Thyroid gland (tissue), 4 donors: Measurements from ENCODE around the gene HS3ST2. TPM values are rescaled to one million over a fixed set of nuclear protein-coding genes. Genes with fewer than 3 reads are reported as not detected.

Experiments
- DNase-seq, 2 donors: peaks; one replicate each; pipeline ENCODE4 v3.0.0-alpha.2; 2019
- H3K27ac ChIP-seq, 3 donors: fragments of 200-600 bp; sonication (generic); 1 replicate in 2 of 3; 2 replicates in 1 of 3; pipeline ENCODE4 v1.5.1; 2016 to 2019; ENCODE audit warnings: mild to moderate bottlenecking in 1 of 3, moderate library complexity in 1 of 3
- H3K27me3 ChIP-seq: fragments of 200-600 bp; sonication (generic); one replicate; pipeline ENCODE4 v1.5.1; 2019
- H3K36me3 ChIP-seq, 2 donors: fragments of 200-600 bp; sonication (generic); one replicate each; pipeline ENCODE4 v1.5.1; 2016 to 2019
- H3K4me1 ChIP-seq, 2 donors: fragments of 200-600 bp; sonication (generic); one replicate each; pipeline ENCODE4 v1.5.1; 2017 to 2019
- H3K4me3 ChIP-seq, 3 donors: fragments of 200-600 bp; sonication (generic); replicated peaks in 1 of 3; 1 replicate in 2 of 3; 2 replicates in 1 of 3; pipeline ENCODE4 v1.5.1; 2016; ENCODE audit warnings: mild to moderate bottlenecking in 1 of 3
- H3K9me3 ChIP-seq: fragments of 200-600 bp; sonication (generic); one replicate; pipeline ENCODE4 v1.5.1; 2017
- POLR2A ChIP-seq, 2 donors: fragments of 450-650 bp; IDR thresholded peaks; one replicate each; pipeline ENCODE4 v1.6.1; 2017; ENCODE audit warnings: antibody characterized with exemption in 2 of 2, mild to moderate bottlenecking in 2 of 2, moderate library complexity in 1 of 2
- WGBS, 2 donors: methylation state at CpG; one replicate each; pipeline ENCODE4 v1.1.5; 2017; 5-methylcytosine and 5-hydroxymethylcytosine counted together
- intact Hi-C: fragments of 100-400 bp; cut with DNase I; formaldehyde crosslinking; loops from one replicate; pipeline ENCODE4 v1.15.1; 2023
- total RNA-seq, 4 donors: library from RNA; depleted of rRNA; stranded (reverse); fragments of >200 nt; gene quantifications; one replicate each; pipeline ENCODE4 v1.2.3, GENCODE V29; 2016
- TF ChIP-seq, protein P1 (sequence below), 6 experiments: fragments of 200-600 bp in 3 of 6; fragments of 450-650 bp in 3 of 6; sonication (generic) in 3 of 6; IDR thresholded peaks; one replicate each; pipeline ENCODE4 v1.5.1; 2016 to 2019; ENCODE audit warnings: antibody characterized with exemption in 6 of 6, mild to moderate bottlenecking in 2 of 6, inconsistent platforms in 1 of 6, moderate library complexity in 1 of 6

Gene HS3ST2
- total RNA-seq, 4 donors from 2014 or later, result 0.88 to 7.0 (median 3.7) TPM

DNA sequence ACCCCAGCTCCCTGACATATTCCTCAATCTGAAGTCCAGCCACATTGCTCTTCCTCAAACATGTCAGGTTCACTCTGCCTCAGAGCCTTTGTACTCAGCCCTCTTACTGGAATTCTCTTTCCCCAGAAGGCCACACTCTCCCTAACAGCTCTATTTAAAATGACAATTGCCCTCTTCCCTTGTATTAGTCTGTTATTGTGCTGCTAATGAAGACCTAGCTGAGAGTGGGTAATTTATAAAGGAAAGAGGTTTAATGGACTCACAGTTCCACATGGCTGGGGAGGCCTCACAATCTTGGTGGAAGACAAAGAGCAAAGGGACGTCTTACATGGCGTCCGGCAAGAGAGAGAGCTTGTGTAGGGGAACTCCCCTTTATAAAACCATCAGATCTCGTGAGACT lies 46.0 kb downstream of the HS3ST2 start:
- no peak for TF ChIP-seq POLR2A (IDR thresholded peaks at IDR 0.05)
- TF ChIP-seq, protein P1, sequence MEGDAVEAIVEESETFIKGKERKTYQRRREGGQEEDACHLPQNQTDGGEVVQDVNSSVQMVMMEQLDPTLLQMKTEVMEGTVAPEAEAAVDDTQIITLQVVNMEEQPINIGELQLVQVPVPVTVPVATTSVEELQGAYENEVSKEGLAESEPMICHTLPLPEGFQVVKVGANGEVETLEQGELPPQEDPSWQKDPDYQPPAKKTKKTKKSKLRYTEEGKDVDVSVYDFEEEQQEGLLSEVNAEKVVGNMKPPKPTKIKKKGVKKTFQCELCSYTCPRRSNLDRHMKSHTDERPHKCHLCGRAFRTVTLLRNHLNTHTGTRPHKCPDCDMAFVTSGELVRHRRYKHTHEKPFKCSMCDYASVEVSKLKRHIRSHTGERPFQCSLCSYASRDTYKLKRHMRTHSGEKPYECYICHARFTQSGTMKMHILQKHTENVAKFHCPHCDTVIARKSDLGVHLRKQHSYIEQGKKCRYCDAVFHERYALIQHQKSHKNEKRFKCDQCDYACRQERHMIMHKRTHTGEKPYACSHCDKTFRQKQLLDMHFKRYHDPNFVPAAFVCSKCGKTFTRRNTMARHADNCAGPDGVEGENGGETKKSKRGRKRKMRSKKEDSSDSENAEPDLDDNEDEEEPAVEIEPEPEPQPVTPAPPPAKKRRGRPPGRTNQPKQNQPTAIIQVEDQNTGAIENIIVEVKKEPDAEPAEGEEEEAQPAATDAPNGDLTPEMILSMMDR (IDR thresholded peaks at IDR 0.05), result no peak
- H3K27ac ChIP-seq, result no peak overlapping the region
- intact Hi-C loops, result no loop called here
- no peaks in the 10 kb centered on the region for H3K4me1 ChIP-seq
- H3K4me3 ChIP-seq, result no peak overlapping the region
- no peak for DNase-seq
- H3K36me3 ChIP-seq, result no peaks in the 10 kb centered on the region
- 73 to 79% methylated on average over 4 of the region's 4 CpGs for WGBS, 2 donors
- no peaks in the 10 kb centered on the region for H3K9me3 ChIP-seq
- no peaks in the 10 kb centered on the region for H3K27me3 ChIP-seq

- no peaks in the 10 kb centered on the region for H3K4me1 ChIP-seq
- H3K27ac ChIP-seq, result no peak overlapping the region
- no peaks in the 10 kb centered on the region for H3K27me3 ChIP-seq
- 79 to 89% methylated on average over 3 of the region's 3 CpGs for WGBS, 2 donors
- intact Hi-C loops, result no loop called here
- H3K4me3 ChIP-seq, result no peak overlapping the region
- H3K9me3 ChIP-seq, result no peaks in the 10 kb centered on the region
- no peaks in the 10 kb centered on the region for H3K36me3 ChIP-seq
- TF ChIP-seq, protein P1 (IDR thresholded peaks at IDR 0.05), result no peak
- no peak for TF ChIP-seq POLR2A (IDR thresholded peaks at IDR 0.05)
- no peak for DNase-seq
Measured at GRCh38 chr16:22861580-22861979, 47.6 kb downstream of the HS3ST2 start.

DNA sequence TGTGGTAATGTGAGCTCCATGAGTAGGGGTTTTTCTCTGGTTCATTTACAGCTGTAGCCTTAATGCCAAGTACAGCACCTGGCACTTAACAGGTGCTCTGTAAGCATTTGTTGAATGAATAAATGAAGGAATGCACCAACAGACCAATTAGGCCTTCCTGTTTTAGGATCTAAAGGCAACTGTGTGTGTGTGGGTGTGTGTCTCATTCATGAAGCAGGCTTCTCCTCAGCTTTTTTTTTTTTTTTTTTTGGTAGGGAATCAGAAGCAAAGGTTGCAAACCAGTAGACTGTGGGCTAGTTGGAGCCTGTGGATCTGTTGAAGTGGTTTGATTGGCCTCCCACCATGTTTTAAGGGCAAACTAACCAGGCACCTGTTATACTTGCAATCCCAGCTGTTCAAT lies 48.1 kb downstream of the HS3ST2 start:
- no peaks in the 10 kb centered on the region for H3K9me3 ChIP-seq
- H3K27ac ChIP-seq, result no peak overlapping the region
- H3K4me3 ChIP-seq, result no peak overlapping the region
- no peak for DNase-seq
- H3K4me1 ChIP-seq, result no peaks in the 10 kb centered on the region
- intact Hi-C loops, result no loop called here
- no peaks in the 10 kb centered on the region for H3K27me3 ChIP-seq
- H3K36me3 ChIP-seq, result no peaks in the 10 kb centered on the region
- TF ChIP-seq POLR2A (IDR thresholded peaks at IDR 0.05), result no peak
- TF ChIP-seq, protein P1 (IDR thresholded peaks at IDR 0.05), result no peak

DNA sequence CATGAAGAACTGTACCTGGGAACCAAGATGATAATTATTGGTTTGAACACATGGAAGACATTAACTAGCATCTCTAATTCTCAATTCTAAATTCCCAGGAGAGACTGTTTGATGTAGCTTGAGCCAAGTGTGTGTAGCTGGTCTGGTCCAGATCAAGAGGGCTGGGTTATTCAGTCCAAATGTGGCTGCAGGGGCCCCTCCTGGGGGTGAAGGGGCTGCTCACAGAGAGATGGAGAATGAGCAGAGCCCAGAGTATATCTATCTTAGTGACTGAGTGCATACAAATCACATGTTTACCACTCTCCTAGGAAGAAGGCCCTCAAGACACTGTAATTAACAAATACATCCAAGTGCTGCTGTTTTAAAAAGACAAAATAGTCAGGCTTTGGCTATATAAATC lies 50.4 kb downstream of the HS3ST2 start:
- intact Hi-C loops, result no loop called here
- Histone ChIP-seq H3K36me3 (no peaks in the 10 kb centered on the region), H3K9me3 (no peaks in the 10 kb centered on the region), H3K27me3 (no peaks in the 10 kb centered on the region), H3K4me1 (no peaks in the 10 kb centered on the region), H3K27ac (no peak overlapping the region), H3K4me3 (no peak overlapping the region)
- no peak for DNase-seq
- TF ChIP-seq, protein P1 (IDR thresholded peaks at IDR 0.05), result no peak

DNA sequence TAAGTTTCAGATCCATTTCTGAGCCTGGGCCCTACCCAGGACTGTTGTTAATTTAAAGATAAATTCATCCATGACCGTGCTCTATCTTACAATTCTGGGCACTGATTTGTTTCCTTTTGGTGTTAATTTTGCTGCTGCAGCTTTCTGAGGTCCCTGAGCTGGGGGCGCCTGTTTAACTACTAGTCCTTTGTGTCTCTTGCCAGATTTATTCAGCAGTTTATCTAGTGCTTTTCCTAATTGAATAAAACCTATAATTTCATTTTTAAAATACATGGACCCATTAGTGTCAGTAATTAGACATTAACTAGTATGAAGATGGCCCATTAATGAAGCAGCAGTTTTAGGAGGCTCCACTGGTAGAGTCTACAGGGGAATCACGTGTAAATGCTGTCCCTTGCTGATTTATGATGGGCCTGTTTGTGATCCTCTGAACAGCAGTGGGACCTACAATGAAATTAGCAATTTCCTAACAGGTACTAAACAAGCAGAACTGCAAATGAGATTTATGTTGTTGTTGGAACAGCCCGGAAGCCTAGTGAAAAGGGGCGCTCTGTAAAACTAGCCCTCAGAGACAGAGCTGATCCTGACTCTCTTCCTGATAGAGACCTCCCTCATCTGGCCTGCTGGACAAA lies 54.7 kb downstream of the HS3ST2 start:
- Histone ChIP-seq H3K4me3 (no peak overlapping the region), H3K36me3 (no peaks in the 10 kb centered on the region), H3K9me3 (no peaks in the 10 kb centered on the region), H3K4me1 (no peaks in the 10 kb centered on the region), H3K27me3 (no peaks in the 10 kb centered on the region), H3K27ac (no peak overlapping the region)
- intact Hi-C loops, result no loop called here
- no peak for DNase-seq
- no peak for TF ChIP-seq POLR2A (IDR thresholded peaks at IDR 0.05)
- TF ChIP-seq, protein P1 (IDR thresholded peaks at IDR 0.05), result no peak
- 78 to 80% methylated on average over 5 of the region's 5 CpGs for WGBS, 2 donors
